HEK293T (cell line): ENCODE results near the gene TRIM39.

ENCODE experiments used
- BHLHE40 ChIP-seq: fragments of 450-650 bp; IDR thresholded peaks from 2 replicates; pipeline ENCODE4 v1.6.1; 2016; ENCODE audit warnings: mild to moderate bottlenecking, moderate library complexity, borderline replicate concordance
- CTBP1 ChIP-seq: fragments of 450-650 bp; IDR thresholded peaks from 2 replicates; pipeline ENCODE4 v1.6.1; 2016; ENCODE audit warnings: borderline replicate concordance
- FOXA1 ChIP-seq: fragments of 450-650 bp; IDR thresholded peaks from 2 replicates; pipeline ENCODE4 v1.6.1; 2016; ENCODE audit warnings: mild to moderate bottlenecking
- FOXK2 ChIP-seq: fragments of 450-650 bp; IDR thresholded peaks from 2 replicates; pipeline ENCODE4 v1.6.1; 2016; ENCODE audit warnings: mild to moderate bottlenecking
- FOXM1 ChIP-seq: fragments of 450-650 bp; IDR thresholded peaks from 2 replicates; pipeline ENCODE4 v1.6.1; 2017; ENCODE audit warnings: mild to moderate bottlenecking, borderline replicate concordance
- HDGF ChIP-seq: fragments of 450-650 bp; IDR thresholded peaks from 2 replicates; pipeline ENCODE4 v1.6.1; 2017; ENCODE audit warnings: antibody characterized with exemption, borderline replicate concordance
- LEF1 ChIP-seq: fragments of 450-650 bp; IDR thresholded peaks from 2 replicates; pipeline ENCODE4 v1.6.1; 2017; ENCODE audit warnings: mild to moderate bottlenecking, borderline replicate concordance
- NFRKB ChIP-seq: fragments of 450-650 bp; IDR thresholded peaks from 2 replicates; pipeline ENCODE4 v1.6.1; 2016; ENCODE audit warnings: mild to moderate bottlenecking, moderate library complexity
- SP1 ChIP-seq: fragments of 450-650 bp; IDR thresholded peaks from 2 replicates; pipeline ENCODE4 v1.6.1; 2017
- SUZ12 ChIP-seq: fragments of 450-650 bp; IDR thresholded peaks from 2 replicates; pipeline ENCODE4 v1.6.1; 2016; ENCODE audit warnings: mild to moderate bottlenecking
- TARDBP ChIP-seq: fragments of 450-650 bp; IDR thresholded peaks from 2 replicates; pipeline ENCODE4 v1.6.1; 2016
- ZNF384 ChIP-seq: fragments of 450-650 bp; IDR thresholded peaks from 2 replicates; pipeline ENCODE4 v1.6.1; 2016

- TF ChIP-seq HDGF, result no peak
- no peak for TF ChIP-seq NFRKB
- TF ChIP-seq ZNF384, result no peak
- no peak for TF ChIP-seq BHLHE40
- no peak for TF ChIP-seq FOXA1
- TF ChIP-seq FOXM1, result no peak
- no peak for TF ChIP-seq TARDBP
- no peak for TF ChIP-seq SUZ12
- TF ChIP-seq SP1, result no peak
- TF ChIP-seq FOXK2, result no peak
- TF ChIP-seq LEF1, result no peak
- TF ChIP-seq CTBP1, result no peak
These were observed 13.9 kb downstream of the TRIM39 start for GRCh38 chr6:30340589-30341054.
